ENCODE measurements around the gene ANKRD13A.

DNA sequence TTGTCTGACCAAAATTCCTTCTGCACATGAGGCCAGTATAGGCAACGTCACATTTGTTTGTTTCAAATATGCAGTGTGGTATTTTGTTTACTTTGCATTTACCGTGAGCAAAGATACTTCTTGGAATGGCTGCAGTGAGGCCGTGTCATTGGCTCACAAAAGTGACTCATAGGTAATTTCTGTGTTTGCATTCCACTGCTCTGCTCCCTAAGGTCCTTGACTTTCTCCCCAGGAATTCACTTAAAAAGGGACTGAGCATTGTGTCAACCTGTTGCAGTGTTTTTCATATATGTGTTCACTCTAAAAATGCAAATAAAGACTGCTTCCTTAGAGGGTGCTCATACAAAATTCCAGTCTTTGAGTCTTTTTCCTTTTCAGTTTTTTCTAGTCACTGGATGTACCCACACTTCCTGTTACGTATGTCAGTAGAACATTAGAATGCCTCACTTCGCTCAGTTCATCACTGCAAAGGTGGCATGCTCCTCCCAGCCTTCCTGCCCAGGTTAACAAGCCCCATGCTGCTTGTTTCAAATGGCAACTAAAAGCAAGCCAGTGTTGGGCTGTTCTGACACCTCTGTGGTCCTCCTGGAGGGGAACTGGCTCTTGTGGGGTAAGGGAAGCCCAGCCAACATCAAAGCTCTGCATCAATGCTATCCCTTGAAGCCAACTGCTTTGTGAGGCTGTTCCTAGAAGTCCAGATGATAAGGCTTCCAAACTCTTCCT, 40.0 kb downstream of the ANKRD13A start:
- TF ChIP-seq, protein P1, sequence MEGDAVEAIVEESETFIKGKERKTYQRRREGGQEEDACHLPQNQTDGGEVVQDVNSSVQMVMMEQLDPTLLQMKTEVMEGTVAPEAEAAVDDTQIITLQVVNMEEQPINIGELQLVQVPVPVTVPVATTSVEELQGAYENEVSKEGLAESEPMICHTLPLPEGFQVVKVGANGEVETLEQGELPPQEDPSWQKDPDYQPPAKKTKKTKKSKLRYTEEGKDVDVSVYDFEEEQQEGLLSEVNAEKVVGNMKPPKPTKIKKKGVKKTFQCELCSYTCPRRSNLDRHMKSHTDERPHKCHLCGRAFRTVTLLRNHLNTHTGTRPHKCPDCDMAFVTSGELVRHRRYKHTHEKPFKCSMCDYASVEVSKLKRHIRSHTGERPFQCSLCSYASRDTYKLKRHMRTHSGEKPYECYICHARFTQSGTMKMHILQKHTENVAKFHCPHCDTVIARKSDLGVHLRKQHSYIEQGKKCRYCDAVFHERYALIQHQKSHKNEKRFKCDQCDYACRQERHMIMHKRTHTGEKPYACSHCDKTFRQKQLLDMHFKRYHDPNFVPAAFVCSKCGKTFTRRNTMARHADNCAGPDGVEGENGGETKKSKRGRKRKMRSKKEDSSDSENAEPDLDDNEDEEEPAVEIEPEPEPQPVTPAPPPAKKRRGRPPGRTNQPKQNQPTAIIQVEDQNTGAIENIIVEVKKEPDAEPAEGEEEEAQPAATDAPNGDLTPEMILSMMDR (IDR thresholded peaks at IDR 0.05) = no peak
- no peak for TF ChIP-seq EP300 (IDR thresholded peaks at IDR 0.05)

All from tibial nerve (tissue), 4 donors.